Stimulated activated CD4-positive, alpha-beta T cell treated with anti-CD3 and anti-CD28 coated beads, Interleukin-4, amount 100 ng/mL, for 4 hours (primary cell): ENCODE results near the gene CERS6.
"Not testable (repeated sequence)": the region's sequence is repeated elsewhere in the genome, so short reads cannot be mapped to it uniquely, and the experiment has no call there.

Experiments
- DNase-seq, 2 experiments: peaks; one replicate each; pipeline ENCODE4 v3.0.0-alpha.2; 2020

Gene CERS6

DNA sequence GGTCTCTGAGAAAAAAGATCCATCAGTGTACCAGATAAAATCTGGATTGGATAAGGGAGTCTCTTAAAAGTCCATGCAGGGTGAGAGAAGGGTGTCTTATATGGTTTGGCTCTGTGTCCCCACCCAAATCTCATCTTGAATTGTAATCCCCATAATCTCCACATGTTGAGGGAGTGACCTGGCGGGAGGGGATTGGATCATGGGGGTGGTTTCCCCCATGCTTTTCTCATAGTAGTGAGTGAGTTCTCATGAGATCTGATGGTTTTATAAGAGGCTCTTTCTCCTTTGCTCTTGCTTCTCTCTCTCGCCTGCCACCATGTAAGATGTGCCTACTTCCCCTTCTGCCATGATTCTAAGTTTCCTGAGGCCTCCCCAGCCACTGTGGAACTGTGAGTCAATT, 46.8 kb downstream of the CERS6 start:
- not testable (repeated sequence) for DNase-seq

DNA sequence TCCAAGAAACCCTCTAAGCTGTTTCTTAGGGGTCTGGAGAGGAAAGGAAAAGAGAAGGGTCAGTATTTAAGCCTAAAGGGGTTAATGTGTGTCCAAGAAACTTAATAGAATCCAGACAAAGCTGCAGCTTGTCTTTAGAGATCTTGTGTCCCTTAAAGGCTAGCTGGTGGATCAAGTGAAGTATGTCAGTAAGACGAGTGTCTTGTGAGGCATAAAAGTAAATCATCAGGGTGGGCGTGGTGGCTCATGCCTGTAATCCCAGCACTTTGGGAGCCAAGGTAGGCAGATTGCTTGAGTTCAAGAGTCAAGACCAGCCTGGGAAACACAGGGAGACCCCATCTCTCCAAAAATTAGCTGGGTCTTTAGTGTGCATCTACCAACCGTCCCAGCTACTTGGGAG, 47.8 kb downstream of the CERS6 start:
- DNase-seq: no peak

DNA sequence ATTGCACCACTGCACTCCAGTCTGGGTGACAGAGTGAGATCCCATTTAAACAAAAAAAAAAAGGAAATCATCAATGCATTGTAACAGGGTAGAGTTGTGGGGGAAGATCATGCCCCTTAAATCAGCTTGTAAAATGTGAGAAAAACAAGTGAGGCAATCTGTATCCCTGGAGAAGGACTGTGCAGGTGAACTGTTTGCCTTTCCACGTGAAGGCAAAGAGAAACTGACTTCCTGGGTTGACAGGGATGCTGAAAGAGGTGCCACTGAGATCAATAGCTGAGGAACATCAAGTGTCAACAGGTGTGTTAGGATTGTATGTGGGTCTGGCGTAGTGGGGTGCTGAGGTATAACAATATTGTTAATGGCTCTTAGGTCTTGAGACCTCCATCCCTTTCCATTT, 48.3 kb downstream of the CERS6 start:
- no peak for DNase-seq

DNA sequence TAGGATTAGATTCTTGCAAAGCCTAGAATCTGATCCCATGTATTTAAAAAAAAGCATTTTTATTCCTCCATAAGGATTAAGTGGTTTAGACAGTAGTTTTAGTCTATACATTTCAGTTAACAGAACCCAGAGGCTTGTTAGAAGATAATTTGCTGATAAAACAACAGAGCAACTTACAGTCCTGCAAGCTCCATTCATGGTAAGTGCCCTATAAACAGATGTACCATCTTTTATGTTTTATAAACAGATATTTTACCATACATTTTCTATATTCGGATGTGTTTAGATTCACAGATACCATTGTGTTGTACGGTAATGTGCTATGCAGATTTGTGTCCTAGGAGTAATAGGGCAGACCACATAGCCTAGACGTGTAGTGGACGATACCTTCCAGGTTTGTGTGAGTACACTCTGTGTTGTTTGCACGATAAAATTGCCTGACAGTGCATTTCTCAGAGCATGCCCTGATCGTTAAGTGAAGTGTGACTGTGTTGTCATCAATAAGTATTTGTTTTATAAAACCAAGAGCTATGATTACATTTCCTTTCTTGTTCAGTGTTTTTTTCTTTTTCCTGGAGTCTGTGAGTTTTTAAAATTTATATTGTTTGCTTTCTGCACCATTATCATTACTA, 54.2 kb downstream of the CERS6 start:
- DNase-seq: no peak

DNA sequence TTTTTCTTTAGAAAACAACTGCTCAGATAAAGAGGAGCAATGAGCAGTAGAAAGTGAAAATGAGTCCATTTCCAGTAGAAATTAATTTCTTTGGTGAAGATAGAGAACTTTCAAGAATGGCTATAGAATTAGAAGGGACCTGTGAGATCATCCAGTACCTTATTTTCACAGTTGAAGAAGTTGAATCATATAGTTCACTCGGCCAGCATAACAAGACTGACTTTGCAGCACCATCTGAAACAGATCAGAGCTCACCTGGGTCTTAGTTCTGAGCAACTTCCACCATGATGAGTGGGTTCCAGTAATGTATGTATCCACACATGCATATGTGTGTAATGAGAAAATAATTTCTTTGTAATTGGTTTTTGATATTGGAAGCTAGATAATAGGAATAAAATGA, 58.6 kb downstream of the CERS6 start:
- no peak for DNase-seq

DNA sequence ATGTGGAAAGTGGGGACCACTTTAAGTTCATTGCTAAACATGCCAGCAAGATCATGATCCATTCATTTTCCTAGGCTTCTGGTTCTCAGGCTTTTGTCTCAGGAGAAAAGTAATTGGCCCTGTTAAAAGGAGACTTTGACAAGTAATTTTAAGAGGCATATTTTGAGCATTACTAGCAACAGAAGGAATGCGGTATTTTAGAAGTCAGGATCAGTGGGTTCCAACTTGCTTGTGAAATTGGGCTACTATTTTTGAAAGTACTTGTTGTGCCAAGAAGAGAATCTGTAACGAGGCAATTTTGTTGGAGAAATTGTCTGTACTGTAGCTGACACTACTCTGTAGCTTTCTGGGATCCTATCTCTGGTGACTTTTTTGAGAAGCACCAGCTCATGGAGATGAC, 59.4 kb downstream of the CERS6 start:
- DNase-seq: no peak

DNA sequence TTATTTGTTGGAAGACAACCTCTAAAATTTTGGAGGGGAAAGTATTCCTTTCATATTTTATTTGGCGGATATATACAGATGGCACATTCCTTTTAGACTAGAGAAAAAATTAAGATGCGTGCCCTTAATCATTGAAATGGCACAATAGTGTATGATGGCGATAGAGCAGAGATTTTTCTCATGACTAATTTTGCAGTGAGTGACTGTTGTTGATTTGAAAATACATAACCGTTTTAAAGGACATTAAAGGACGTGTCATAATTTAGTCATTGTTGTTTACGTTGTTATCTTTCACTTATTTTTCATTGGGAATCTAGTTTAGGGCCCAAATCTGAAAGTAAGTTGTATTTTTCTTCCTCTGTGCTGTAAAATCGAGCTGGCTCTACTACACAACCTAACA, 61.7 kb downstream of the CERS6 start:
- DNase-seq: no peak

DNA sequence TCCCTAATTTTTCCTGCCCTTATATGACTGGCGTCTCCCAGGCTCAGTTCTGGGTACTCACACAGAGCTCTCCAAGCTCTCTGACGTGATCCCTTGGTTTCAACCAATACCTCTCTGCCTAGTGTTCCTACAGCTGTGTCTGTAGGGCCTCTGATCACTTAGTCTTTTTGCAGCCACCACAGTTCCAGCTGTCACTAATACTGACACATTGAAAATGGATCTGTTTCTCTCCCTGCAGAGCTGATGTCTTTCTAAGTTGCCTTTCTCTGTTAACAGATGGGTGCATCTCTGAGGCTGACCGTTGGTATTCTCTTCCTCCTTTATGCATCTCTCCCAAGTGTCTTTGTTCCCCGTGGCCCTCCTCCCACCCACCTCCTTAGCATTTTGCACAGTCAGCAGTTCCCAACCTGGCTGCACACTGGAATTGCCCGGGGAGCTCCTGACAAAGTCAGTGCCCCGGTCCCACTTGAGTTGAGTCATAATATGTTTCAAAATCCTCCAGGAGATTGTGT, 62.5 kb downstream of the CERS6 start:
- DNase-seq: no peak

DNA sequence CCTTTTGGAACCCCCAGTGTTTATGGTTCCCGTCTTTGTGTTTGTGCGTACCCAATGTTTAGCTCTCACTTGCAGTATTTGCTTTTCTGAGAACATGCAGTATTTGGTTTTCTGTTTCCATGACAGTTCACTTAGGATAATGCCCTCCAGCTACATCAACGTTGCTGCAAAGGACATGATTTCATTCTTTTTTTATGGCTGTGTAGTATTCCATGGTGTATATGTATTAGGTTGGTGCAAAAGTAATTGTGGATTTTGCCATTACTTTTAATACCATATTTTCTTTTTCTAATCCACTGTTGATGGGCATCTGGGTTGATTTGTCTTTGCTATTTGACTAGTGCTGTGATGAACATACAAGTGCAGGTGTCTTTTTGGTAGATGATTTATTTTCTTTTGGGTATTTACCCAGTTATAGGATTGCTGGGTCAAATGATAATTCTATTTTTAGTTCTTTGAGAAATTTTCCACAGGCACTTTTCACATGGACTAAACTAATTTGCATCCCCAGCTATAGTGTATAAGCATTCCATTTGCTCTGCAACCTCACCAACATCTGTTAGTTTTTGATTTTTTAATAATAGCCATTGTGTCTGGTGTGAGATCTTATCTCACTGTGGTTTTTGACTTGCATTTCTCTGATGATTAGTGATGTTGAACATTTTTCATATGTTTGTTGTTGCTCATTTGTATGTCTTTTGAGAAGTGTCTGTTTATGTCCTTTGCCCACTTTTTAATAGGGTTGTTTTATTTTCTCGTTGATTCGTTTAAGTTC, 63.6 kb downstream of the CERS6 start:
- no peak for DNase-seq

DNA sequence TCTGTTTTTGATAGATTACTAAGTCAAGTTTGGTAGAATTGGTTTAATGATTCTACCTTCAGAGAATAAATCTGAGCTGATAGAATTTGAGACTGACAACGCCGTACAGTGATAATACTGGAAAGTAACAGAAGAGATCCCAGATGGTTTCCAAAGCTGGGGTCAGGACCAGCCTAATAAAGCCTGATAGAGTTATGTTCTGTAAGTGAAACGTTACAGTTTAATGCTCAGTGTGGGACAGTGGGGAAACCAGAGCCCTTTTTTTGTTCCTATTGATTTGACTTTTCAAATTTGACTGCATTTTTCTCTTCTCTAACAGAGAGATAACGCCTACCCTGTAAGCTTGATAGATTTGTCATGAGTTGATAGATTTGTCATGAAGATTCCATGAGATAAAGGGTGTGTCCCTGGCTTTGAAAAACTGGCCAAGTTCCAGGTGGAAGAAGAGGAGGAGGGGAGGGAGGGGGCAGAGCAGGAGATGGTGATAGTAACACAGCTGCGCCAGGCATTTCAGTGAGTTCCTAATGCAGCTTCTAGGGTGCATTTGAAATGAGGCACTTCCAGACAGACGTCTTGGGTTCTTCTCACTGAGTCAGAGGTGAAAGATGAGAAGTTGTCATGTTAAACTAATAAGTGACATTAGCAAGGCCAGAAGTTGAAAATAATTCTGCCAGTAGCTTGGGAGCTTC, 65.1 kb downstream of the CERS6 start:
- no peak for DNase-seq

DNA sequence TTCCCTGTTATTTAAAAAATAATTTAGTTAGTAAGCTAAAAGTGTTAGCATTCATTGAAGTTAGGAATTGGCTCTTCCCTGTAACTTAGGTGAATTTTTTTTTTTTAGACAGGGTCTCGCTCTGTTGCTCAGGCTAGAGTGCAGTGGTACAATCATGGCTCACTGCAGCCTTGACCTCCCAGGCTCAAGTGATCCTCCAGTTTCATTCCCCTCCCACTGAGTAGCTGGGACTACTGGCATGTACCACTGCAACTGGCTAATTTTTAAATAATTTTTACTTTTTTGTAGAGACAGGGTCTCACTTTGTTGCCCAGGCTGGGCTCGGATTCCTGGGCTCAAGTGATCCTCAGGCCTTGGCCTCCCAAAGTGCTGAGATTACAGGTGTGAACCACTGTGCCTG, 66.4 kb downstream of the CERS6 start:
- DNase-seq: no peak

DNA sequence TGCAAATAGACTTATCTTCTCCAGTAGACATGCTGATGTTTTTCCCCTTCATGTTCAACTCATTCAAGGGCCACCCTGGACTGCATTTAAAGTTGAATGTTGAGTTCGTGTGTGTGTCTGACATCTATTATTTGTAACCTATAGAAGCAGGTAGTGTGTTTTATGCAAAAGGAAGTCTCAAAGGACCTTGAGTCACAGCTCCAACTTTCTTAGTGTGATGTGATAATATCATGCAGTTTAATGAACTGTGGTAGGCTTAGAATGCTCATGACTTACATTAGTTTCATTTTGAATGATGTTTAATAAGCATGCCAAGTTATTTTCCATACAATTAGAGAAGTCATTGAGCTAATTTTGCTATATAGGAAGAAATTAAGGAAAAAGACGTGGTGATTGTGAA, 67.9 kb downstream of the CERS6 start:
- no peak for DNase-seq

DNA sequence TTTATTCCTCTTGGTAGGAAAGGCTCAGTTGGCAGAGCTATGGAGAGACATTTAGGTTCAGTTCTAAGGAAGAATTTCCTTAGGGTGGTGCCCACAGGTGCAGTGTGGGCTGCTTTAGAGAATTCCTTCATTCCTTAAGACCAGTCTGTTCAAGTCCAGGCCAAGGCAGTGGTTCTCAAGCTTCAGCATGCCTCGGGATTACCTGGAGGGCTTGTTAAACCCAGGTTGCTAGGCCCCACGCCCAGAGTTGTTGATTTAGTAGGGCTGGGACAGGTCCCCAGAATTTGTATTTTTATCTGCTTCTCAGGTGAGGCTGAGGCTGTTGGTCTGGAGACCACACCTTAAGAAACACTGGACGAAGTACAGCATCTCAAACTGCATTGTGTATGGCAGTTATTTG, 68.9 kb downstream of the CERS6 start:
- DNase-seq: no peak

DNA sequence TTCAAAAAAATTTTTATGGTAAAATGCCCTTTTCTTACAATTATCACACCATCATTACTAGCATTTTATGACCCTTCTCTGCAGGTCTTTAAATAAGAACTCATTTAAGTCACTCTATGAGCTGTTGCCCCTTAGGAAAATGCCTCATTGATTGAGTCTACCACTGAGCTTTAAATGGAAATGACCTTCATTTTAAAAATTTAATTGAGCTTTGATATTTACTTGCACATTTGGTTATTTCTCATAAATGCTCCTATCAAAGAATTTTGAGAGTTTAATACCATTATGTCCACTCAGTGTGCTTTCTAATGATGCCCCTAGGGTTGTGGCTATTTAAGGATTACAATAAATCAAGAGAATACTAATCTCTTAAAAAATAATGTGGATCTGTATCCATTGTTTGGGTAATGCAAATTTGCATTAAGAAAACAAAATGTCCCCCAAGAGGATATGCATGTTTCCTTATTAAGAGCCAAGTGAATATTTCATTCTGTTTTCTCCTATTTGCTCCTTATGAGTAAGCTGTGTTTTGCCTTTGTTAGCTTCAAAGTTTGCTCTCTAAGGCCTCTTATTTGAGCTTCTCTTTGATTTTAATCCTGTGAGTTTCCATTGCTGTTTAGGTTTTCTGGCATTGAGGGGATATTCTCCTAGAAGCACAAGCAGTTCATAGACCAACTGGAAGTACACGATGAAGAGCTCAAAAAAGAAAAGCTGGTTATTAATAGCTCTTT, 69.8 kb downstream of the CERS6 start:
- DNase-seq: no peak

DNA sequence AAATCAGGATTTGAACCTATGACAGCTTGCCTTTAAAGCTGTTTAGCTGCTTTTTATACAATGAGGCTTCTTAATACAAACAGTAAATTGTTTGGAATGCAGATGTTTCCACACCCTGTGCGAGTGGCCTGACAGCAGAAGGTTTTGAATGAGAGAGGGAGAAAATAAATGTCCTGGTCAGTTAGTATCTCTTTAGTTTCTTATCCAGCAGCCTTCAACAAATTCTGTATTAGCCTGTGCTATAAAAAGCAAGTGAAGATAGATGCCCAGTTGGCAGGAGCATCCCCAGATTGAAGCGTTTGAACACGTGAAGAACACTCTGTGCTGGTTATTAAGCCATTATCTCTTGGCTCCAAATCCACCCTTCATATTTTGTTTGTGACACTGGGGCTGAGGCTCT, 70.6 kb downstream of the CERS6 start:
- no peak for DNase-seq

DNA sequence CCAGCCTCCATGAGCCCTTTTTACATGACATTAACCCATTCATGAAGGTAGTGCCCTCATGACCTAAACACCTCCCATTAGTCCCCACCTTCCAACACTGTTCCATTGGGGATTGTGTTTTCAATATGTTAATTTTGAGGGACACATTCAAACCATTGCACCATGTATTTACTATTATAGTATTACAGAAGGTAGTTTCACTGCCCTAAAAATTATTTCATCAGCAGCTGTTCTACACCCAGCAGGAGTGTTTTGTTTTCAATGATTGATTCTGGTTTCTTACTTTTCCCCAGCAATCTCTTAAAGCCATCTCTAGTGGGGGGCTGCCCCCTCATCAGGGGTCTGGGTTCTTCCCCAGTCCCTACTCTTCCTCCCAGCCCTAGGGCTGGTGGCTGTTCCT, 71.9 kb downstream of the CERS6 start:
- no peak for DNase-seq

DNA sequence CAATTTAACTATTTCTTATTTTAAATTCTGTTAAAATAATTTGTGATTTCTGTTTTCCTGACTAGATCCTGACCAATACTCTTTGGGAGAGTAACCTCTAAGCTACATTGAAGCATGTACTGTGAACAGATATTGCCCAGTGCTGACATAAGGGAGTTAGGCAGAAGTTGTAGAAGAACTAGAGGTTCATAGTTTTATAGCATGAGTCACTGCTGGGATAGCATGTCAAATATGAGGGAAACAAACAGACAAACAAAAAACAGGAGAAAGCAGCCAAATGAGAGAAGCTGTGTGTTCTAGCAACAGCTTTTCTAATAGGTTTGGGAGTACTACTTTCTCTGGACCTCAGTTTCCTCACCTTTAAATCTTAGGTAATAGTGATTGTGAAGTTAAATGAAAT, 72.4 kb downstream of the CERS6 start:
- DNase-seq: no peak

DNA sequence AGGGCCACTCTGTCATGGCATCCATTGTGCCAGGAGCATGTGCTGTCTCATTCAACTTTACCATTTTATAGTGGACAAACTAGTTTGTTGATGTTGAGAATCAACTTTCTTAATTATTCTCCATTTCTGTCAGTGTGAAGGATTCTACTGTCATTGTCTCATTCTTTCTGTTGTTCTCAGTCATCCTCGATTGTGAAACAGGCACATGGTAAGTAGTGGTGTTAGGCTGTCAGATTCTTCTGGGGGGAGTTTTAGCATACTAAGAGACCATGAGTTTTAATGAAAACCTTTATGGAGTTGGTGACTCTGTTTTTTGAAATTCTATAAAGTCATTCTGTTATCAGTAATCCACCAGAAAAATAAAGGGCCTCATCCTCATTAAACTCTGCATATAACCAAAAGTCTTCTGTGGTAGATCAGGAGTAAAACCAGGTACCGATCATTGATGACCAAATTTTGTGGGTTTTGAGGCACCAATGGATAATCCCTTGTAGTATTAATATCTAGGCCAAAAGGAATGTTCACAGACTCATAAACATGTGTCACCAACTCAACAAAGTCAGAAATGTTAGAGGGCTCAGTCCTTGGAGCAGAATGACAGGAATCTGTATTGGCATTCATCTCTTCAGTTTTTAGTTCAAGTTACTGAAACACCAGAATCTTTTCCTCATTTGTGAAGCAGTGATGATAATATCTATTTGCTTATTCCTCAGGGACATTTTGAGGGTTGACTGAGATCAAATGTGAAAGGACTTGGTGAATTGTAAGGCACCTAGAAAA, 73.2 kb downstream of the CERS6 start:
- no peak for DNase-seq

DNA sequence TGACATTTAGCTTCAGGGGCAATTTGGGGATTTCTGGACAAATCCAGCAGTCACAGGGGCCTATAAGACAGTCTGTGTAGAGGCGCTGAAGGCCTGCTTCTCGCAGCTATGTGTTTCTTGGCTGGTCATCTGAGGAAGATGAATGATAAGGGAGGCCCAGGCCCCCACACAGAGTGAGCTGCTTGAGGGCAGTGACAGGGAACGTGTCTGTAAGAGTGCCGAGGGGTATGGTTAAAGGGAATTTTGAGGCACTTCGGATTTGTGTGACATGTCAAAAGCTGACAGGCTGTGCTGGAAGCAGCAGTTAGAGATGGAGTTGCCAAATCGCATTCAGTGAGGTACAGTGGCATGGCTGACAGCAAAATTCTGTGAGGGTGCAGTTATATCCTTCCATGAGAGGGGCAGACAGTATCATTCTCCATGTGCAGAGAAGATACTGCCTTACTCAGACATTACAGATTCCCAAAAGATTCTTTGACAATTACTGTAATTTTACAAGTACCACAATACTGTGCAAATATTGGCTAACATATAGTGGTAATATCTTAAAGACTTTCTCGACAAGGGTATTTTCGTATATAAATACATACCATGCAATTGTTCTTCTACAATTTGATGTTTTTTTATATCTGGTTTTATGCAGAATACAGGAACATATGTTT, 74.0 kb downstream of the CERS6 start:
- DNase-seq: no peak

DNA sequence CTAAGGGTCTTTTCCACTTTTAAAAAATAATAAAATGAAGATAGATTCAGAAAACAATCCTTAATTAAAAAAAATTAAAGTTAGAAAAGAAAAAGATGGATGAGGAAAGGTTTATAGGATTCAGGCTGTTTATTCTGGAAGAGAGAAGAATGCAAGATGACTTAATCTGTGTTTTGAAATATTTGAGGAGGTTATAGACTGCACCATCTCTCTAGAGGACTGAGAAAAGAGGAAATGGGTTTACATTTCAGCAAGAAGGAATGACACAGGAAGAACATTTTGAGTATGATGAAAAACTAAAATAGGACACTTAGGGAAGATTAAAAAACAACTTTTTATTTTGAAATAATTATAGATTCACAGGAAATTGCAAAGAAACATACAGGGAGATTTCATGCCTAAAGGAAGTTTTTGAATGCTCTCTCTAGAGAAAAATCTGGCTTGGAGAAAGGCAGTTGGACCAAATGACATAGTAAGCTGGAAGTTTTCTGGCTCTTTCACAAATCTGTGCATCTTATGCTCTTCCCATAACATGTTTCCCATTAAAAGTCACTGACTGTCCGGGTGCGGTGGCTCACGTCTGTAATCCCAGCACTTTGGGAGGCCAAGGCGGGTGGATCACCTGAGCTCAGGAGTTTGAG, 75.0 kb downstream of the CERS6 start:
- no peak for DNase-seq

DNA sequence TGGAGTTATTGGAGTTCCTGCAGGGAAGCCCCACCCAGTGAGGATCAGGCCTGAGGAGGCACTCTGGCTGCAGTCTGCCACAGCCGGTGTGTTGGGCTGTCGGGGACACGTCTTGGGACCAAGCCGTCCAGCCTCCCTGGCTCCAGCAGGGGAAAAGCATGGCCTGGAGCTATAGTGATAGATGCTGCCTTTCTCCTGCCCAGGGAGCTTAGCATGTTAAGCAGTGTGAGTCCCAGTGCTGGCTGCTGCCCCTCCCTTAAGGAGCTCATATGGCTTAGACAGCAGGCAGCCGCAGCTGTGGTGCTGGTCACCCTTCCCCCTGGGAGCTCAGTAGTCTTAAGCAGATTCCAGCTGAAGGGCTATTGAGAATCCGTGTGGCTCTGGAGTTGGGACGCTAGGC, 78.9 kb downstream of the CERS6 start:
- no peak for DNase-seq
